ENCODE results near the gene SF3A1.

GRCh38 chr22:30368420-30368819 is 11.7 kb upstream of the SF3A1 start:
- TF ChIP-seq, protein P1, sequence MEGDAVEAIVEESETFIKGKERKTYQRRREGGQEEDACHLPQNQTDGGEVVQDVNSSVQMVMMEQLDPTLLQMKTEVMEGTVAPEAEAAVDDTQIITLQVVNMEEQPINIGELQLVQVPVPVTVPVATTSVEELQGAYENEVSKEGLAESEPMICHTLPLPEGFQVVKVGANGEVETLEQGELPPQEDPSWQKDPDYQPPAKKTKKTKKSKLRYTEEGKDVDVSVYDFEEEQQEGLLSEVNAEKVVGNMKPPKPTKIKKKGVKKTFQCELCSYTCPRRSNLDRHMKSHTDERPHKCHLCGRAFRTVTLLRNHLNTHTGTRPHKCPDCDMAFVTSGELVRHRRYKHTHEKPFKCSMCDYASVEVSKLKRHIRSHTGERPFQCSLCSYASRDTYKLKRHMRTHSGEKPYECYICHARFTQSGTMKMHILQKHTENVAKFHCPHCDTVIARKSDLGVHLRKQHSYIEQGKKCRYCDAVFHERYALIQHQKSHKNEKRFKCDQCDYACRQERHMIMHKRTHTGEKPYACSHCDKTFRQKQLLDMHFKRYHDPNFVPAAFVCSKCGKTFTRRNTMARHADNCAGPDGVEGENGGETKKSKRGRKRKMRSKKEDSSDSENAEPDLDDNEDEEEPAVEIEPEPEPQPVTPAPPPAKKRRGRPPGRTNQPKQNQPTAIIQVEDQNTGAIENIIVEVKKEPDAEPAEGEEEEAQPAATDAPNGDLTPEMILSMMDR (IDR thresholded peaks at IDR 0.05; ENCODE audit: poor library complexity): no peak
- TF ChIP-seq EZH2 (IDR thresholded peaks at IDR 0.05; ENCODE audit: borderline replicate concordance): no peak

All from hepatocyte (in vitro differentiated cells).